ENCODE data around the gene JADE3.

The JADE3 gene

DNA sequence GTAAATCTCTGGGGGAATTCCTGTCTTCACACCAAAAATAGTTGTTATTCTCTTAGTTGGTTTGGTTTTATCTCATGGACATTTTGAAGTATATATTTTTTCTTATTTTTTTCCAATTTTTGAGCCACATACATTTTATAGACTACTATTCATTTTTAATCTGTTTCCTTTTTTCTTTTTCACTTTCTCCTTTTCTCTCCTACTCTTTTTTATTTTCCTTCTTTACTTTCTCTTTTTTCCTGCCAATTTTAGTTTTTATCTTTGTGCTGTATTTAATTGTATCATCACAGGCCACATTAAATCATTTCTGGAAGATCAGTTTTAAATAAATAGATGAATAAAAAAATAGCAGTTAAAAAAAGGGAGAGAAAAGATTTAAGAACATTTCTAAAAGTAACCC is 14.0 kb upstream of the JADE3 start:
- Histone ChIP-seq H3K79me2 (ENCODE audit: insufficient read depth, low read length) (no peaks in the 10 kb centered on the region), H4K20me1 (ENCODE audit: low read depth, low read length) (no peaks in the 10 kb centered on the region), H3K4me2 (ENCODE audit: low read depth, low read length, poor library complexity, severe bottlenecking) (no peak overlapping the region), H3K27ac (ENCODE audit: low read depth, low read length) (no peak overlapping the region), H2AFZ (ENCODE audit: low read depth, low read length, severe bottlenecking) (no peak overlapping the region), H3F3A (ENCODE audit: insufficient read depth) (no peaks in the 10 kb centered on the region), H3K4me3 (ENCODE audit: insufficient read depth, low read length, poor library complexity, severe bottlenecking) (no peak overlapping the region), H3K36me3 (ENCODE audit: low read length) (no peaks in the 10 kb centered on the region), H3K9me3 (ENCODE audit: insufficient read depth, low read length) (no peaks in the 10 kb centered on the region), H3K9me2 (replicated peaks; ENCODE audit: insufficient read depth, low read length) (no peaks in the 10 kb centered on the region), H3K9ac (ENCODE audit: low read length) (no peak overlapping the region), H3K27me3 (ENCODE audit: low read length) (no peaks in the 10 kb centered on the region)
- TF ChIP-seq EZH2phosphoT487 (conservative IDR thresholded peaks at IDR 0.05; ENCODE audit: low read length) (no peak), CTCF (IDR thresholded peaks at IDR 0.05; ENCODE audit: insufficient read depth, low read length, poor library complexity, severe bottlenecking) (no peak)

- Histone ChIP-seq H3K9ac (ENCODE audit: low read length) (no peak overlapping the region), H2AFZ (ENCODE audit: low read depth, low read length, severe bottlenecking) (peak overlapping the region; percentile 34), H3K27ac (ENCODE audit: low read depth, low read length) (no peak overlapping the region), H3K27me3 (ENCODE audit: low read length) (no peaks in the 10 kb centered on the region), H3K36me3 (ENCODE audit: low read length) (no peaks in the 10 kb centered on the region), H3K9me3 (ENCODE audit: insufficient read depth, low read length) (no peaks in the 10 kb centered on the region), H3K4me2 (ENCODE audit: low read depth, low read length, poor library complexity, severe bottlenecking) (peak overlapping the region; percentile 59), H3K9me2 (replicated peaks; ENCODE audit: insufficient read depth, low read length) (no peaks in the 10 kb centered on the region), H3K4me3 (ENCODE audit: insufficient read depth, low read length, poor library complexity, severe bottlenecking) (peak overlapping the region; percentile 34), H3F3A (ENCODE audit: insufficient read depth) (no peaks in the 10 kb centered on the region), H4K20me1 (ENCODE audit: low read depth, low read length) (no peaks in the 10 kb centered on the region), H3K79me2 (ENCODE audit: insufficient read depth, low read length) (no peaks in the 10 kb centered on the region)
- peak; percentile 32 for TF ChIP-seq CTCF (IDR thresholded peaks at IDR 0.05; ENCODE audit: insufficient read depth, low read length, poor library complexity, severe bottlenecking)
- no peak for TF ChIP-seq EZH2phosphoT487 (conservative IDR thresholded peaks at IDR 0.05; ENCODE audit: low read length)
These were observed 8.6 kb upstream of the JADE3 start for GRCh38 chrX:46903458-46904242.

- Histone ChIP-seq H3K9me2 (replicated peaks; ENCODE audit: insufficient read depth, low read length) (no peaks in the 10 kb centered on the region), H2AFZ (ENCODE audit: low read depth, low read length, severe bottlenecking) (no peak overlapping the region), H3K27ac (ENCODE audit: low read depth, low read length) (no peak overlapping the region), H3K9ac (ENCODE audit: low read length) (no peak overlapping the region), H3F3A (ENCODE audit: insufficient read depth) (no peaks in the 10 kb centered on the region; the same call in 1 of the 2 replicates), H3K4me2 (ENCODE audit: low read depth, low read length, poor library complexity, severe bottlenecking) (no peak overlapping the region), H4K20me1 (ENCODE audit: low read depth, low read length) (no peaks in the 10 kb centered on the region), H3K27me3 (ENCODE audit: low read length) (no peaks in the 10 kb centered on the region), H3K4me3 (ENCODE audit: insufficient read depth, low read length, poor library complexity, severe bottlenecking) (no peak overlapping the region), H3K36me3 (ENCODE audit: low read length) (no peaks in the 10 kb centered on the region), H3K9me3 (ENCODE audit: insufficient read depth, low read length) (no peaks in the 10 kb centered on the region), H3K79me2 (ENCODE audit: insufficient read depth, low read length) (no peaks in the 10 kb centered on the region)
- TF ChIP-seq CTCF (IDR thresholded peaks at IDR 0.05; ENCODE audit: insufficient read depth, low read length, poor library complexity, severe bottlenecking) (no peak), EZH2phosphoT487 (conservative IDR thresholded peaks at IDR 0.05; ENCODE audit: low read length) (no peak)
These were observed 7.6 kb upstream of the JADE3 start for GRCh38 chrX:46904626-46905025.
